Measurements from ENCODE around the gene ZDHHC19. TPM values are rescaled to one million over a fixed set of nuclear protein-coding genes. Genes with fewer than 3 reads are reported as not detected.
"Not testable (repeated sequence)": the region's sequence is repeated elsewhere in the genome, so short reads cannot be mapped to it uniquely, and the experiment has no call there.

Gene ZDHHC19
- not detected for total RNA-seq

- no peak for FAIRE-seq
These were observed at the start of gene ZDHHC19 for GRCh38 chr3:196210673-196211556. Gene ZDHHC19, minus strand, starts transcription at chr3:196211400. Its CDS starts 85 bp downstream, at chr3:196211315.

GRCh38 chr3:196260784-196261183, 49.6 kb upstream of the ZDHHC19 start:
- no peak for DNase-seq (ENCODE audit: low spot score in 2 of 2)
- FAIRE-seq = no peak

More at GRCh38 chr3:196210673-196211556, at the start of gene ZDHHC19:
- no peak for DNase-seq (ENCODE audit: low spot score in 2 of 2)

DNA sequence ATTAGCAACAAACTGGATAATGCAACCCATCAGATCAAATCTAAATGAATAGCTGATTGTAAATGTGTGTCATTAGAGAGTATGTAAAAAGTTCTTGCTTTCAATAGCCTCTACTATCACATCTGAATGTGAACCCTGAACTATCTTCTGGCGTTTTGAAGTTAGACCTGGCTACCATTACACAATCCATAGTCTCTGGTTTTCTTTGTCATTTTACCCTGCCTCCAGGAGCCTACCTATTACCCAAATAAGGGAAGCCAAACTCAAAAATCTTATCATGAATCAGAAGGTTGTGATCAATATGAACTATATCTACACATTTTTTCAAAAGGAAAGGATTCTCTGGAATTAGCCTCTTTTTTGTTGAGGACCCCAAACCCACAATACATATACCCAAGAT, 44.6 kb upstream of the ZDHHC19 start:
- DNase-seq (ENCODE audit: low spot score in 2 of 2) = no peak
- FAIRE-seq = no peak

- DNase-seq (ENCODE audit: low spot score in 2 of 2) (no peak), FAIRE-seq (no peak)
These were observed 43.4 kb upstream of the ZDHHC19 start for GRCh38 chr3:196254376-196255283.

GRCh38 chr3:196251918-196252317, 40.7 kb upstream of the ZDHHC19 start:
- FAIRE-seq (no peak), DNase-seq (ENCODE audit: low spot score in 2 of 2) (no peak)

DNA sequence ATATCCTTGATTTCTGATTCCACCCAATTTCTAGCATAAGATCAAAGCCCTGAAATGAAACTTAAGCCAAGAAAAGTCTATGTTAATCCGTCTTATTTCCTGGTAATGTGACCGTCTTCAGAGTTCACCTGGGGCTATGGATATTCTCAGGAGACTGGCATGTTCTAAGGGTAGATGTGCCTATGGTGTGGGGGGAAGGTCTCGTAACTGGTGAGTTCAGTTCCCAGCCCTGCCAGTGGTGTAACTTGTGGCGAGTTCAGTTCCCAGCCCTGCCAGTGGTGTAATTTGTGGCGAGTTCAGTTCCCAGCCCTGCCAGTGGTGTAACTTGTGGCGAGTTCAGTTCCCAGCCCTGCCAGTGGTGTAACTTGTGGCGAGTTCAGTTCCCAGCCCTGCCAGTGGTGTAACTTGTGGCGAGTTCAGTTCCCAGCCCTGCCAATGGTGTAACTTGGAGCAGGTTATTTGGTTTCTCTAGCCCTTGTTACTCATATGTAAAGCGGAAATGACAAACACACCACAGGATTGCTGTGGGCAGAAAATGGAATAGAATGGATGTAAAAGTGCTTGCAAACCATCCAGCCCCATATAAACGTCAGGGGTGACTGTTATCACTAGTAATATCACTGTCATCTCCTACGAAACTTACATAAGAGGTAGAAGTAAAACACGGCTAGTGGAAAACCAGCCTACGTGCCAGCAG, 35.6 kb upstream of the ZDHHC19 start:
- DNase-seq (ENCODE audit: low spot score in 2 of 2) (no peak), FAIRE-seq (no peak)

- FAIRE-seq; DNase-seq (ENCODE audit: low spot score in 2 of 2): not testable (repeated sequence)
These were observed 33.0 kb upstream of the ZDHHC19 start for GRCh38 chr3:196244166-196244565.

DNA sequence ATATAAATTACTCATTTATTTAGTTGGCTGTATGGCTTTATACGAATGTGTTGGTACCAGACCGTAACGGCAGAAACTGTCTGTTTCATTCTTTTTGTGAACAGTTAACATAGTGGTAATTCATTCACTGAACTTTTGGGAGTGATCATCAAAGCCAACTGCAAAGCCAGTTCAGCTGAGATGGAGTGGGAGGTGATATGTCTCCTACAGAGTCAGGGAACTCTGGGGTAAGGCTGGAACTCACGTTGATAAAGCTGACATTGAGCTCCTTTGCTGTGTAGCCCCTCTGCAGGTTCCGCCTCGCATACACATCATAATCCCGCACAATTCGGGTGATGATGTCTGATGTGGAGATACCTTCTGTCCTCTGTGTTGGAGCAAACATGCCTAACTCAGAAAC, 30.5 kb upstream of the ZDHHC19 start:
- DNase-seq (ENCODE audit: low spot score in 2 of 2) (no peak), FAIRE-seq (no peak)

DNA sequence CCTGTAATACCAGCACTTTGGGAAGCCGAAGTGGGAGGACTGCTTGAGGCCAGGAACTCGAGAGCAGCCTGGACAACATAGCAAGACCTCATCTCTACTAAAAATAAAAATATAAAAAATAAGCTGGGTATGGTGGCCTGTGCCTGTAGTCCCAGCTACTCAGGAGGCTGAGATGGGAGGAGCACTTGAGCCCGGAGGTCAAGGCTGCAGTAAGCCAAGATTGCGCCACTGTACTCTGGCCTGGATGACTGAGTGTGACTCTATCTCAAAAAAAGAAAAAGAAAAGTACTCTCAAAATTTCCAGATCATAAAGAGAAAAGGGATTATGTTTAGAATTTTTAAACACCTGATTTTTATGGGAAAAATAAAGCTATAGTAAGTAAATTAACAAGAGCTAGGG, 29.2 kb upstream of the ZDHHC19 start:
- DNase-seq (ENCODE audit: low spot score in 2 of 2) (no peak), FAIRE-seq (no peak)

DNA sequence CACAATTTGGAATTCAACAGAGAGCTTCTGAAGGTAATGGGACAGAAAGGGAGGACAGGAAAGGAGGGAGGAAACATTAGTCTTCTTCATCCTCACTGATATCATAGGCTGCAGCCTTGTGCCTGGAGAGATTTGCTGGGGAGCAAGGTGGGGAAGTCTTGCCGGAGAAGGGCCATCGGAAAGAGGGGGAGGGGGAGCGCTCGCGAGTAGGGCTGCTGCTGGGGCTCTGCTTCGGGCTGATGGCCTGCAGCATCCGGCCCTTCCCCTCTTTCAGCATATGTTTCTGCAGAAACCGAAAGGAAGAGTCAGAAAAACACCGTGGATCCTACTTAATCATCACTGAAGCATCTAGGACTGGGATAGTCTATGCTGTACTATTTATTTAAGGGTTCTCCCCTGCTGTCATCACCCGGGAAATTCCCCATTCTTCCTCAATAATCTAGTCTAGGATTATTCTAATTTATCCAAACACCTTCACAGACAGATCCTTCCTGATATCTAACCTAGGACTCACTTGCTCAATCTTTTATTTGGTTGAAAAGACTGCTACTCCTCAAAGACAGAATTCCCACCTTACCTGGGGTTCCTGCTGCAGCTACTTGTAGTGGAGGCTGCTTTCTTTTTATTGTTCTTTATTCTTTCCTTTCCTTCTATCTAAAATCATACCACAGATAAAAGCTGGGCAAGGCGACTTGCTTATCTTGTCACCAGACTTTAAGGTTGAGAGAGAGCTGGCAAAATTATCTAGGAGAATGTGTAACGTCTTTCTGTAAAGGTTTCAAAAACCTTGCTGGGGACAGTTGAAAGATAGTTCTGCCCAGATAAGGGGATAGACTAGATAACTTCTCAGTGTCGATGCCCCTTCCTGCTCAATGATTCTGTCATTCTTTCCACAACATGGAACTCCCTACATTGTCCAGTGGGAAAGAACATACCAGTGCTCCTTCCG, 27.7 kb upstream of the ZDHHC19 start:
- DNase-seq (ENCODE audit: low spot score in 2 of 2) = no peak
- FAIRE-seq = no peak

GRCh38 chr3:196237203-196237602, 26.0 kb upstream of the ZDHHC19 start:
- FAIRE-seq (no peak), DNase-seq (ENCODE audit: low spot score in 2 of 2) (no peak)

- no peak for DNase-seq (ENCODE audit: low spot score in 2 of 2)
- no peak for FAIRE-seq
These were observed 25.0 kb upstream of the ZDHHC19 start for GRCh38 chr3:196236223-196236622.

GRCh38 chr3:196235452-196236122, 24.4 kb upstream of the ZDHHC19 start:
- FAIRE-seq (no peak), DNase-seq (ENCODE audit: low spot score in 2 of 2) (no peak)

DNA sequence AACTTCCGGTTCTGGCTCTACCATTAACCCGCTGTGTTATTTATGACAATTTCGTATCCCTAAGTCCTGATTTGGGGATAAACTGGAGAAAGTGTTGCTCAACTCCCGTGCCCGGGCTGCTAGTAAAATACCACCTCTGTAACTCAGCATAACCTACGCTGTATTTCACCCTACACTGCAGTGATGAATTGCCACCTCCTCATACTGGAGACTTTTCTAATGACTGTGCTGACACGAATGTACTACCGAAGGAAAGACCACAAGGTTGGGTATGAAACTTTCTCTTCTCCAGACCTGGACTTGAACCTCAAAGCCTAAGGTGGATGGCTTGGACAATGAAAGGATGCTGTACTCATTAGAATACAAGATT, 21.7 kb upstream of the ZDHHC19 start:
- DNase-seq (ENCODE audit: low spot score in 2 of 2) = no peak
- no peak for FAIRE-seq

- FAIRE-seq (no peak), DNase-seq (ENCODE audit: low spot score in 2 of 2) (no peak)
These were observed 21.1 kb upstream of the ZDHHC19 start for GRCh38 chr3:196232154-196232881.

GRCh38 chr3:196227629-196228493, 16.7 kb upstream of the ZDHHC19 start:
- DNase-seq (ENCODE audit: low spot score in 2 of 2) = no peak

GRCh38 chr3:196227121-196227561, 15.9 kb upstream of the ZDHHC19 start:
- no peak for DNase-seq (ENCODE audit: low spot score in 2 of 2)
- FAIRE-seq = no peak

More at GRCh38 chr3:196227629-196228493, 16.7 kb upstream of the ZDHHC19 start:
- FAIRE-seq = no peak
